IMR-90 (cell line): ENCODE measurements around the gene MAT2A. TPM values are rescaled to one million over a fixed set of nuclear protein-coding genes. Genes with fewer than 3 reads are reported as not detected.

Source experiments
- ATAC-seq: fragments of 200-7000 bp; cut with Tn5 transposase; 2 replicates; pipeline ENCODE4 v1.9.1; 2020; ENCODE audit warnings: low read depth, mild to moderate bottlenecking, moderate library complexity
- BruUV-seq: library from RNA; stranded (reverse); fragments of 400-500 nt; replicated peaks from 2 replicates; lab custom pipeline; 2021; lab: Mats Ljungman, UMichigan
- CTCF ChIA-PET: fragments of 300-600 bp; formaldehyde crosslinking; extraction: SDS; loops from one replicate; lab custom pipeline; 2021; ENCODE audit warnings: antibody characterized with exemption; lab: Yijun Ruan, JAX
- POLR2A ChIA-PET: fragments of 300-600 bp; sonication (Branson Sonifier 250); formaldehyde crosslinking; loops from one replicate; lab custom pipeline; 2022; ENCODE audit warnings: antibody characterized with exemption; ENCODE audit not compliant: unreplicated experiment; lab: Charles Lee
- DNase-seq: peaks from one replicate; pipeline ENCODE4 v3.0.0; 2013
- H2AFZ ChIP-seq: replicated peaks from 2 replicates; pipeline ENCODE3; 2013; ENCODE audit warnings: low read length, mild to moderate bottlenecking; ENCODE audit not compliant: poor library complexity
- H2AK5ac ChIP-seq: 2 replicates; pipeline ENCODE4 v1.6.1; 2013; ENCODE audit warnings: low read depth, low read length, inconsistent platforms
- H2AK9ac ChIP-seq: replicated peaks from 2 replicates; pipeline ENCODE3; 2013; ENCODE audit warnings: mild to moderate bottlenecking, low read depth, low read length, moderate library complexity; ENCODE audit not compliant: poor library complexity
- H2BK120ac ChIP-seq: 2 replicates; pipeline ENCODE4 v1.6.1; 2013; ENCODE audit warnings: low read depth, low read length, inconsistent platforms
- H2BK15ac ChIP-seq: 3 replicates; pipeline ENCODE4 v1.6.1; 2013; ENCODE audit warnings: low read depth, low read length, inconsistent platforms
- H2BK20ac ChIP-seq: 2 replicates; pipeline ENCODE4 v1.6.1; 2013; ENCODE audit warnings: low read depth, mild to moderate bottlenecking, inconsistent platforms, low read length, moderate library complexity
- H2BK5ac ChIP-seq: 2 replicates; pipeline ENCODE4 v1.6.1; 2013; ENCODE audit warnings: mild to moderate bottlenecking, low read depth, low read length, inconsistent platforms; ENCODE audit not compliant: poor library complexity, severe bottlenecking
- H3K14ac ChIP-seq: replicated peaks from 2 replicates; pipeline ENCODE4 v1.6.1; 2013; ENCODE audit warnings: low read depth, low read length, inconsistent platforms
- H3K18ac ChIP-seq: 2 replicates; pipeline ENCODE4 v1.6.1; 2013; ENCODE audit warnings: low read depth, low read length, control low read depth
- H3K23ac ChIP-seq: 2 replicates; pipeline ENCODE4 v1.6.1; 2013; ENCODE audit warnings: low read depth, low read length, inconsistent platforms
- H3K27ac ChIP-seq: 2 replicates; pipeline ENCODE4 v1.5.1; 2013; ENCODE audit warnings: mild to moderate bottlenecking, control low read depth, low read length; ENCODE audit not compliant: insufficient read depth
- H3K27me3 ChIP-seq: 2 replicates; pipeline ENCODE4 v1.6.1; 2013; ENCODE audit warnings: low read length; ENCODE audit not compliant: control insufficient read depth, insufficient read depth
- H3K36me3 ChIP-seq: 2 replicates; pipeline ENCODE4 v1.6.1; 2013; ENCODE audit warnings: low read length, mixed read lengths; ENCODE audit not compliant: control insufficient read depth, insufficient read depth
- H3K4ac ChIP-seq: 2 replicates; pipeline ENCODE4 v1.6.1; 2013; ENCODE audit warnings: low read depth, low read length, inconsistent platforms
- H3K4me1 ChIP-seq: 2 replicates; pipeline ENCODE4 v1.6.1; 2013; ENCODE audit warnings: low read length, mixed read lengths; ENCODE audit not compliant: control insufficient read depth, insufficient read depth
- H3K4me2 ChIP-seq: 2 replicates; pipeline ENCODE4 v1.6.1; 2013; ENCODE audit warnings: low read depth, mild to moderate bottlenecking, control low read depth, low read length, moderate library complexity
- H3K4me3 ChIP-seq: 2 replicates; pipeline ENCODE4 v1.5.1; 2013; ENCODE audit warnings: low read depth, mild to moderate bottlenecking, control low read depth, low read length, moderate library complexity; ENCODE audit not compliant: insufficient read depth
- H3K56ac ChIP-seq: 2 replicates; pipeline ENCODE4 v1.6.1; 2013; ENCODE audit warnings: low read length, inconsistent platforms; ENCODE audit not compliant: insufficient read depth; ENCODE audit errors: extremely low read depth
- H3K79me1 ChIP-seq, 2 experiments: 2 replicates each; pipeline ENCODE4 v1.6.1; 2013; ENCODE audit warnings: low read length in 2 of 2, inconsistent platforms in 1 of 2, low read depth in 1 of 2
- H3K9ac ChIP-seq: 2 replicates; pipeline ENCODE4 v1.6.1; 2013; ENCODE audit warnings: low read depth, low read length, control low read depth
- H3K9me1 ChIP-seq: 2 replicates; pipeline ENCODE4 v1.6.1; 2013; ENCODE audit warnings: low read length, inconsistent platforms; ENCODE audit not compliant: insufficient read depth
- H3K9me3 ChIP-seq: 2 replicates; pipeline ENCODE4 v1.6.1; 2013; ENCODE audit warnings: low read length; ENCODE audit not compliant: control insufficient read depth, insufficient read depth
- H4K20me1 ChIP-seq: 2 replicates; pipeline ENCODE4 v1.6.1; 2013; ENCODE audit warnings: low read length, inconsistent platforms; ENCODE audit not compliant: insufficient read depth
- H4K5ac ChIP-seq: 2 replicates; pipeline ENCODE4 v1.6.1; 2013; ENCODE audit warnings: mild to moderate bottlenecking, low read depth, low read length, control low read depth
- H4K8ac ChIP-seq, 2 experiments: 2 replicates each; pipeline ENCODE4 v1.6.1; 2013; ENCODE audit warnings: low read depth in 2 of 2, low read length in 2 of 2, control low read depth in 1 of 2, inconsistent platforms in 1 of 2
- H4K91ac ChIP-seq: 2 replicates; pipeline ENCODE4 v1.6.1; 2013; ENCODE audit warnings: low read depth, low read length, inconsistent platforms; ENCODE audit not compliant: insufficient read depth
- CEBPB ChIP-seq: IDR thresholded peaks from 2 replicates; pipeline ENCODE4 v1.6.1; 2012; ENCODE audit warnings: low read depth, low read length, improper control_type of control experiment
- FOS ChIP-seq: fragments of 150-350 bp; IDR thresholded peaks from 2 replicates; pipeline ENCODE4 v1.6.1; 2016; ENCODE audit warnings: low read depth, low read length
- SMC3 ChIP-seq: fragments of 150-350 bp; IDR thresholded peaks from 2 replicates; pipeline ENCODE4 v1.6.1; 2016; ENCODE audit warnings: low read depth, mild to moderate bottlenecking, antibody characterized with exemption, low read length, moderate library complexity
- WGBS, 2 experiments: methylation state at CpG; one replicate each; pipeline versions ENCODE4 v1.1.5 to v1.1.7; 2013; ENCODE audit warnings: missing lambda C conversion rate in 2 of 2; ENCODE audit not compliant: insufficient read length in 1 of 2; ENCODE audit errors: extremely low coverage in 2 of 2; 5-methylcytosine and 5-hydroxymethylcytosine counted together
- dilution Hi-C: fragments of 300-500 bp; cut with HindIII; formaldehyde crosslinking; loops from one replicate; pipeline ENCODE4 v1.14.3; 2018; ENCODE audit warnings: low sequenced_read_pairs; ENCODE audit not compliant: unreplicated experiment
- in situ Hi-C: fragments of 300-500 bp; cut with MboI; formaldehyde crosslinking; loops from 3 replicates; pipeline ENCODE4 v1.14.3; 2019; ENCODE audit warnings: low sequenced_read_pairs, inconsistent platforms, mixed read lengths
- intact Hi-C: fragments of 100-400 bp; cut with micrococcal nuclease; formaldehyde crosslinking; loops from 2 replicates; pipeline ENCODE4 v1.10.0; 2022
- polyA plus RNA-seq, 3 experiments: library from polyadenylated mRNA; depleted of rRNA; stranded (reverse); fragments of >200 nt; gene quantifications; 2 replicates each; pipeline ENCODE4 v1.2.3, GENCODE V29; 2012; ENCODE audit warnings: low replicate concordance in 1 of 3
- total RNA-seq: library from RNA; depleted of rRNA; stranded (reverse); fragments of >200 nt; gene quantifications from 2 replicates; pipeline ENCODE4 v1.2.3, GENCODE V29; 2012

The MAT2A gene
- total and polyA plus RNA-seq, 2 of the 4 experiments (the other 2 are of a cell fraction), result 94.1 to 223 TPM

DNA sequence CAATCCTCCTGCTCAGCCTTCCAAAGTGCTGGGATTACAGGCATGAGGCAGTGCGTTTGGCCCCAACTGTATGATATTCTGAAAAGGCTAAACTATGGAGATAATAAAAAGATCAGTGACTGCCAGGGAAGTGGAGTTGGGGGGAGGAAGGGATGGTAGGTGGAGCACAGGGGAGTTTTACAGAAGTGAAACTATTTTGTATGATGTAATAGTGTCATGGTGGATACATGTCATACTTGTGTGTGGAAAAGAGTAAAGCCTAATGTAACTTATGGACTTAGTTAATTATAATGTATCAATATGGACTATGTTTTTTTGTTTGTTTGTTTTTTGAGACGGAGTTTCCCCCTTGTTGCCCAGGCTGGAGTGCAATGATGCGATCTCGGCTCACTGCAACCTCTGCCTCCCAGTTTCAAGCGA lies 25.2 kb downstream of the MAT2A start:
- no peak overlapping the region for H3K4me2 ChIP-seq
- H3K56ac ChIP-seq, result no peak overlapping the region
- H3K18ac ChIP-seq, result no peak overlapping the region
- dilution Hi-C loops (no loop called here), in situ Hi-C loops (no loop called here), intact Hi-C loops (loop anchor here (5.0 kb wide), 1 partner anchor 38 kb away; the partner anchor contains the start of gene TMEM150A)
- H2AFZ ChIP-seq, result no peak overlapping the region
- no peaks in the 10 kb centered on the region for H3K9me1 ChIP-seq
- H2BK20ac ChIP-seq, result no peak overlapping the region
- no peak overlapping the region for H2BK15ac ChIP-seq
- no peaks in the 10 kb centered on the region for H3K9me3 ChIP-seq
- H3K27me3 ChIP-seq, result no peaks in the 10 kb centered on the region
- BruUV-seq, result no TSS peak
- no peaks in the 10 kb centered on the region for H3K36me3 ChIP-seq
- TF ChIP-seq FOS (no peak), SMC3 (no peak), CEBPB (peak; percentile 12; the same call in 1 of the 2 replicates)
- WGBS, 2 experiments, result no CpG with 5 or more reads among the region's 5 CpGs
- ATAC-seq (no peak), DNase-seq (no peak)
- no peaks in the 10 kb centered on the region for H4K20me1 ChIP-seq
- no peak overlapping the region for H4K8ac ChIP-seq
- no peak overlapping the region for H3K4me3 ChIP-seq
- ChIA-PET POLR2A (interaction anchor here (0.6 kb wide), 1 partner anchor 245 kb away, joined by 4 read pairs; no protein-coding TSS in a partner anchor), CTCF (interaction anchor here (0.7 kb wide), 1 partner anchor 140 kb away, joined by 3 read pairs; no protein-coding TSS in a partner anchor)
- H2AK5ac ChIP-seq, result no peak overlapping the region
- no peak overlapping the region for H4K91ac ChIP-seq
- H3K4me1 ChIP-seq, result peaks cover 3% of the 10 kb centered on the region; the same call in 1 of the 2 replicates
- H3K9ac ChIP-seq, result no peak overlapping the region
- H3K4ac ChIP-seq, result no peak overlapping the region
- no peak overlapping the region for H2BK5ac ChIP-seq
- no peak overlapping the region for H3K27ac ChIP-seq
- H2BK120ac ChIP-seq, result no peak overlapping the region
- no peak overlapping the region for H2AK9ac ChIP-seq
- peaks cover 5 to 21% of the 10 kb centered on the region in 2 experiments for H3K79me1 ChIP-seq
- no peak overlapping the region for H3K14ac ChIP-seq
- H4K5ac ChIP-seq, result no peak overlapping the region
- H3K23ac ChIP-seq, result no peak overlapping the region
